PC-3 (cell line): ENCODE results near the gene SLC9A4. TPM values are rescaled to one million over a fixed set of nuclear protein-coding genes. Genes with fewer than 3 reads are reported as not detected.
A peak's percentile ranks its signal among the peaks of the same experiment; 100 is the strongest.

Source experiments
- ATAC-seq: fragments of 200-7000 bp; cut with Tn5 transposase; 2 replicates; pipeline ENCODE4 v1.9.1; 2020; ENCODE audit warnings: mild to moderate bottlenecking, moderate library complexity
- BruUV-seq: library from RNA; stranded (reverse); fragments of 400-500 nt; replicated peaks from 2 replicates; lab custom pipeline; 2021; lab: Mats Ljungman, UMichigan
- CTCF ChIA-PET: fragments of 300-600 bp; sonication (Branson Sonifier 250); formaldehyde crosslinking; loops from one replicate; lab custom pipeline; 2022; ENCODE audit warnings: antibody characterized with exemption; lab: Charles Lee
- POLR2A ChIA-PET: fragments of 300-600 bp; sonication (Branson Sonifier 250); formaldehyde crosslinking; loops from one replicate; lab custom pipeline; 2022; ENCODE audit warnings: antibody characterized with exemption; ENCODE audit not compliant: unreplicated experiment; lab: Charles Lee
- DNase-seq: peaks from one replicate; pipeline ENCODE4 v3.0.0-alpha.2; 2015
- H2AFZ ChIP-seq: fragments of 300-600 bp; sonication (generic); 2 replicates; pipeline ENCODE4 v1.6.0; 2016; ENCODE audit warnings: antibody characterized with exemption, low read length
- H3F3A ChIP-seq: fragments of 300-600 bp; sonication (generic); one replicate; pipeline ENCODE4 v1.6.0; 2017; ENCODE audit warnings: antibody characterized with exemption, low read length, control low read depth, mild to moderate bottlenecking; ENCODE audit not compliant: unreplicated experiment
- H3K27ac ChIP-seq: fragments of 300-600 bp; sonication (generic); 2 replicates; pipeline ENCODE4 v1.5.1; 2016; ENCODE audit warnings: mild to moderate bottlenecking, low read length
- H3K27me3 ChIP-seq: fragments of 300-600 bp; sonication (generic); 2 replicates; pipeline ENCODE4 v1.6.1; 2016; ENCODE audit warnings: low read length, mixed read lengths
- H3K36me3 ChIP-seq: fragments of 300-600 bp; sonication (generic); 2 replicates; pipeline ENCODE4 v1.6.1; 2016; ENCODE audit warnings: low read depth, mixed run types, low read length, mixed read lengths
- H3K4me1 ChIP-seq: fragments of 300-600 bp; sonication (generic); 2 replicates; pipeline ENCODE4 v1.5.1; 2016; ENCODE audit warnings: low read length; ENCODE audit not compliant: insufficient read depth
- H3K4me2 ChIP-seq: fragments of 300-600 bp; sonication (generic); 2 replicates; pipeline ENCODE4 v1.6.0; 2016; ENCODE audit warnings: low read length
- H3K4me3 ChIP-seq: fragments of 300-600 bp; sonication (generic); 2 replicates; pipeline ENCODE4 v1.5.1; 2016; ENCODE audit warnings: mild to moderate bottlenecking, low read length, mixed read lengths
- H3K79me2 ChIP-seq: fragments of 300-600 bp; sonication (generic); 2 replicates; pipeline ENCODE4 v1.6.1; 2017; ENCODE audit warnings: low read length, mixed read lengths
- H3K9ac ChIP-seq: fragments of 300-600 bp; sonication (generic); 2 replicates; pipeline ENCODE4 v1.6.0; 2016; ENCODE audit warnings: mild to moderate bottlenecking, low read length
- H3K9me2 ChIP-seq: fragments of 300-600 bp; sonication (generic); replicated peaks from 2 replicates; pipeline ENCODE4 v1.6.1; 2016; ENCODE audit warnings: mixed run types, low read length, mixed read lengths
- H3K9me3 ChIP-seq: fragments of 300-600 bp; sonication (generic); 2 replicates; pipeline ENCODE4 v1.6.1; 2016; ENCODE audit warnings: low read length, mixed read lengths
- H4K20me1 ChIP-seq: fragments of 300-600 bp; sonication (generic); 2 replicates; pipeline ENCODE4 v1.6.1; 2016; ENCODE audit warnings: low read length, mixed read lengths
- CTCF ChIP-seq: fragments of 300-600 bp; sonication (generic); conservative IDR thresholded peaks from 2 replicates; pipeline ENCODE4 v1.5.1; 2017; ENCODE audit warnings: antibody characterized with exemption, low read depth, mild to moderate bottlenecking, low read length
- EZH2 ChIP-seq: fragments of 300-600 bp; sonication (generic); IDR thresholded peaks from one replicate; pipeline ENCODE4 v1.6.1; 2017; ENCODE audit warnings: antibody characterized with exemption, mild to moderate bottlenecking, low read length; ENCODE audit not compliant: unreplicated experiment
- EZH2phosphoT487 ChIP-seq: fragments of 300-600 bp; sonication (generic); IDR thresholded peaks from 2 replicates; pipeline ENCODE4 v1.6.1; 2018; ENCODE audit warnings: mild to moderate bottlenecking, antibody characterized with exemption, low read length, borderline replicate concordance
- intact Hi-C: fragments of 100-400 bp; cut with micrococcal nuclease; formaldehyde crosslinking; loops from 2 replicates; pipeline ENCODE4 v1.9.0; 2023
- total RNA-seq: library from RNA; depleted of rRNA; stranded (reverse); fragments of >200 nt; gene quantifications from 2 replicates; pipeline ENCODE4 v1.2.3, GENCODE V29; 2014

SLC9A4 gene
- total RNA-seq, 1 experiment from 2014 or later = 0.04 TPM

DNA sequence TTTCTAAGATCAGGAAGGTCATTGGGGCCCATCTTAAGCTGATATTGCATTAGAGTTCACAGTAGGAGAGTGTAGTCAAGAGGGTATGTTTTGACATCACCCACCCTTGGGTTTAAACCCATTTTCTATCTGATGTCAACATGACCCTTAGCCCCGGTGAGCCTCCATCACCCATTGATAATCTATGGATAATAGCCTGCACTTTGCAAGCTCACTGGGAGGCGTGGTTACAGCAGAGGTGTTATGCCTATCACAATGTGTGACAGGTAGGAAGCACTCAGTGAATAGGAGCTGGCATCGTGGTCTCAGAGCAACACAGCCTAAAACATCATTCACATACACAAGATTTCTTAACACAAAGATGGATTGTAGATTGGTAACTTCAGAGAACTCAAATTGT lies 28.8 kb upstream of the SLC9A4 start:
- no peak for ATAC-seq
- CTCF ChIA-PET = interaction anchor here (0.6 kb wide), 1 partner anchor 239 kb away, joined by 3 read pairs; no protein-coding TSS in a partner anchor

GRCh38 chr2:102446936-102447335 lies 26.1 kb upstream of the SLC9A4 start:
- Histone ChIP-seq H3K4me2 (no peak overlapping the region), H3K27me3 (no peaks in the 10 kb centered on the region), H3K27ac (no peak overlapping the region), H3F3A (no peaks in the 10 kb centered on the region), H2AFZ (no peak overlapping the region), H3K4me1 (peaks cover 5% of the 10 kb centered on the region; the same call in 1 of the 2 replicates), H4K20me1 (no peaks in the 10 kb centered on the region), H3K36me3 (no peaks in the 10 kb centered on the region), H3K79me2 (no peaks in the 10 kb centered on the region), H3K9ac (no peak overlapping the region), H3K4me3 (no peak overlapping the region), H3K9me3 (no peaks in the 10 kb centered on the region), H3K9me2 (no peaks in the 10 kb centered on the region)
- intact Hi-C loops = loop anchor here (5.0 kb wide), 3 partner anchors 280 to 565 kb away; no protein-coding TSS in a partner anchor
- ChIA-PET POLR2A (no interaction called here), CTCF (interaction anchor here (0.7 kb wide), 1 partner anchor 281 kb away, joined by 9 read pairs; no protein-coding TSS in a partner anchor)
- BruUV-seq = no TSS peak
- DNase-seq = no peak
- no peak for ATAC-seq
- TF ChIP-seq EZH2phosphoT487 (no peak), CTCF (no peak), EZH2 (no peak)

More for the DNA sequence above, 28.8 kb upstream of the SLC9A4 start:
- TF ChIP-seq EZH2 = no peak
- TF ChIP-seq CTCF = no peak
- no peak for TF ChIP-seq EZH2phosphoT487
- Histone ChIP-seq H3K9ac (no peak overlapping the region), H4K20me1 (no peaks in the 10 kb centered on the region), H3K36me3 (no peaks in the 10 kb centered on the region), H3K9me3 (no peaks in the 10 kb centered on the region), H3K4me3 (no peak overlapping the region), H2AFZ (no peak overlapping the region), H3K4me2 (no peak overlapping the region), H3K79me2 (no peaks in the 10 kb centered on the region), H3K27me3 (no peaks in the 10 kb centered on the region), H3F3A (no peaks in the 10 kb centered on the region), H3K4me1 (peaks cover 5% of the 10 kb centered on the region; the same call in 1 of the 2 replicates), H3K9me2 (no peaks in the 10 kb centered on the region), H3K27ac (no peak overlapping the region)
- intact Hi-C loops = no loop called here
- no TSS peak for BruUV-seq
- POLR2A ChIA-PET = no interaction called here
- no peak for DNase-seq

DNA sequence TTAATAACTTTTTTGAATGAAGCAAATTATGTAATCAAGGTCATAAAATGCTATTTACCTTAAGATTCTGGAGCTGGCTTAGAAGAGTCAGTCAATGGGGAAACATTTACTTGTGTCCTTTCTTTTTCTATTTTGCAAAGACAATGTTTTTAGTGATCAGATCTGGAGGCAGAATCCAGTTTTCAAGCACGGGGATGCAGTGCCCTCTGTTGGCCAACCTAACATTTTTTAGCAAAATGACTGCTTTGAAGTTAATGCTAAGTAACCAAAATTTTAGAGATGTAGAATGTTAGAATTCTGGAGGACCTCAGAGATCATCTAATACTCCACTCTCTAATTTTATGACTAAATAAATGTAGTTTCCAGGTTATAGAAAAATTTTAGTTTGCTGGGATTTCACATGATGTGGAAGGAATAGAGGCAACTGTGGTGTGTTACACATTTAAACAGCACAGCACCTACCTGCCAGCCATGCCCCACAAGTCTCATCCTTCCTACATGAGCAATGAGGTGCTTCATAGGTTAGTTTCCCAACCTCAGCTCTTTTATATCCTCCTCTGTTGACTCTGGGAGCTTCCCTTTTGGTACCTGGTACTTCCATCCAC lies 23.6 kb upstream of the SLC9A4 start:
- H2AFZ ChIP-seq = no peak overlapping the region
- H3K9me2 ChIP-seq = no peaks in the 10 kb centered on the region
- 0 out of 2 replicates have a peak, but pooled peaks cover 1% of the 10 kb centered on the region for H3K27me3 ChIP-seq
- no peaks in the 10 kb centered on the region for H4K20me1 ChIP-seq
- H3K79me2 ChIP-seq = no peaks in the 10 kb centered on the region
- ATAC-seq (peak; percentile 55), DNase-seq (peak; percentile 65)
- no peak overlapping the region for H3K27ac ChIP-seq
- no peak for TF ChIP-seq EZH2phosphoT487
- TF ChIP-seq CTCF = peak; percentile 89
- no peak for TF ChIP-seq EZH2
- H3K4me2 ChIP-seq = no peak overlapping the region
- H3K4me1 ChIP-seq = no peaks in the 10 kb centered on the region
- intact Hi-C loops = loop anchor here (1.0 to 5.0 kb wide), 4 partner anchors 196 to 567 kb away; no protein-coding TSS in a partner anchor
- no peaks in the 10 kb centered on the region for H3K36me3 ChIP-seq
- H3F3A ChIP-seq = no peaks in the 10 kb centered on the region
- no peak overlapping the region for H3K9ac ChIP-seq
- no peak overlapping the region for H3K4me3 ChIP-seq
- ChIA-PET CTCF (no interaction called here), POLR2A (no interaction called here)
- no peaks in the 10 kb centered on the region for H3K9me3 ChIP-seq
- BruUV-seq = no TSS peak
